ENCODE data around the gene CRIP3. TPM values are rescaled to one million over a fixed set of nuclear protein-coding genes. Genes with fewer than 3 reads are reported as not detected.

Gene CRIP3
- total and polyA plus RNA-seq, 2 of the 4 experiments (the other 2 are of a cell fraction) = not detected

GRCh38 chr6:43264599-43265145 is 44.0 kb downstream of the CRIP3 start:
- no peak overlapping the region for H3K4me3 ChIP-seq (ENCODE audit: insufficient read depth, low read depth, low read length)
- H2AK5ac ChIP-seq (ENCODE audit: low read depth, low read length) = no peak overlapping the region
- no peak overlapping the region for H4K91ac ChIP-seq (ENCODE audit: insufficient read depth, low read depth, low read length)
- H3K18ac ChIP-seq (ENCODE audit: low read depth, low read length) = no peak overlapping the region
- no peak overlapping the region for H2BK5ac ChIP-seq (ENCODE audit: low read depth, low read length, poor library complexity, severe bottlenecking)
- peaks cover 8% of the 10 kb centered on the region for H3K9me1 ChIP-seq (ENCODE audit: insufficient read depth, low read length)
- dilution Hi-C loops (cut with HindIII; ENCODE audit: low sequenced_read_pairs, unreplicated experiment) (no loop called here), intact Hi-C loops (cut with micrococcal nuclease) (no loop called here), in situ Hi-C loops (cut with MboI; ENCODE audit: low sequenced_read_pairs) (loop anchor here (5.0 kb wide), 1 partner anchor 68 kb away; no protein-coding TSS in a partner anchor)
- no peak overlapping the region for H3K56ac ChIP-seq (ENCODE audit: extremely low read depth, insufficient read depth, low read length)
- no peaks in the 10 kb centered on the region for H3K36me3 ChIP-seq (ENCODE audit: control insufficient read depth, insufficient read depth, low read length)
- H2BK120ac ChIP-seq (ENCODE audit: low read depth, low read length) = no peak overlapping the region
- no TSS peak for BruUV-seq (replicated peaks)
- H3K4ac ChIP-seq (ENCODE audit: low read depth, low read length) = no peak overlapping the region
- TF ChIP-seq CEBPB (IDR thresholded peaks at IDR 0.05; ENCODE audit: low read depth, low read length) (no peak), MXI1 (IDR thresholded peaks at IDR 0.05; ENCODE audit: borderline replicate concordance, low read depth, low read length) (no peak), CTCF (conservative IDR thresholded peaks at IDR 0.05; ENCODE audit: low read depth, low read length) (no peak), NFE2L2 (IDR thresholded peaks at IDR 0.05; ENCODE audit: low read depth, low read length) (no peak), ELK1 (IDR thresholded peaks at IDR 0.05; ENCODE audit: borderline replicate concordance, low read depth, low read length) (no peak), POLR2A (IDR thresholded peaks at IDR 0.05; ENCODE audit: low read depth, low read length) (no peak), CHD1 (IDR thresholded peaks at IDR 0.05; ENCODE audit: low read depth, low read length) (no peak), RCOR1 (IDR thresholded peaks at IDR 0.05; ENCODE audit: insufficient replicate concordance, low read length) (no peak), MAFK (IDR thresholded peaks at IDR 0.05; ENCODE audit: low read depth, low read length) (no peak), FOS (IDR thresholded peaks at IDR 0.05; ENCODE audit: low read depth, low read length) (no peak), USF2 (IDR thresholded peaks at IDR 0.05; ENCODE audit: low read depth, low read length) (no peak), RFX5 (IDR thresholded peaks at IDR 0.05; ENCODE audit: low read depth, low read length) (no peak), SMC3 (IDR thresholded peaks at IDR 0.05; ENCODE audit: low read depth, low read length) (no peak), BHLHE40 (IDR thresholded peaks at IDR 0.05; ENCODE audit: low read depth, low read length) (no peak), MAZ (IDR thresholded peaks at IDR 0.05; ENCODE audit: borderline replicate concordance, low read depth, low read length) (no peak), RAD21 (IDR thresholded peaks at IDR 0.05; ENCODE audit: low read length) (no peak)
- ChIA-PET POLR2A (ENCODE audit: unreplicated experiment) (no interaction called here), CTCF (interaction anchor here (0.6 to 2.1 kb wide), 2 partner anchors 69 to 508 kb away, joined by 3 to 6 read pairs; no protein-coding TSS in a partner anchor)
- H3K79me1 ChIP-seq (ENCODE audit: low read depth in 1 of 2, low read length in 2 of 2) = no peaks in the 10 kb centered on the region
- no peak overlapping the region for H3K9ac ChIP-seq (ENCODE audit: low read depth, low read length)
- H3K27ac ChIP-seq (ENCODE audit: insufficient read depth, low read length) = no peak overlapping the region
- H3K14ac ChIP-seq (replicated peaks; ENCODE audit: low read depth, low read length) = no peak overlapping the region
- DNase-seq (no peak), ATAC-seq (ENCODE audit: low read depth) (no peak)
- H3K9me3 ChIP-seq (ENCODE audit: control insufficient read depth, insufficient read depth, low read length) = no peaks in the 10 kb centered on the region
- H4K5ac ChIP-seq (ENCODE audit: low read depth, low read length) = no peak overlapping the region
- H4K8ac ChIP-seq (ENCODE audit: low read depth in 2 of 2, low read length in 2 of 2) = no peak overlapping the region
- no peak overlapping the region for H2BK15ac ChIP-seq (ENCODE audit: low read depth, low read length)
- H2BK20ac ChIP-seq (ENCODE audit: low read depth, low read length) = no peak overlapping the region
- WGBS, 2 experiments (ENCODE audit: extremely low coverage in 2 of 2, insufficient read length in 1 of 2) = 80% methylated on average over 3 of the region's 5 CpGs; no CpG with 5 or more reads in 1 of the 2 experiments
- peaks cover 42% of the 10 kb centered on the region for H3K27me3 ChIP-seq (ENCODE audit: control insufficient read depth, insufficient read depth, low read length)
- H3K23ac ChIP-seq (ENCODE audit: low read depth, low read length) = no peak overlapping the region
- no peaks in the 10 kb centered on the region for H4K20me1 ChIP-seq (ENCODE audit: insufficient read depth, low read length)
- peaks cover 2% of the 10 kb centered on the region; the same call in 1 of the 2 replicates for H3K4me1 ChIP-seq (ENCODE audit: control insufficient read depth, insufficient read depth, low read length)
- peak overlapping the region; percentile 40 for H2AFZ ChIP-seq (replicated peaks; ENCODE audit: low read length, poor library complexity)
- H3K4me2 ChIP-seq (ENCODE audit: low read depth, low read length) = no peak overlapping the region
- peak overlapping the region; percentile 47 for H2AK9ac ChIP-seq (replicated peaks; ENCODE audit: low read depth, low read length, poor library complexity)

Data from IMR-90 (cell line).